GOT3 (cell line): ENCODE results near the gene PODN.

Experiments used
- DNase-seq: peaks from one replicate; lab custom pipeline; 2025; ENCODE audit warnings: mixed read lengths; lab: John Stamatoyannopoulos, UW

PODN gene, protein sequence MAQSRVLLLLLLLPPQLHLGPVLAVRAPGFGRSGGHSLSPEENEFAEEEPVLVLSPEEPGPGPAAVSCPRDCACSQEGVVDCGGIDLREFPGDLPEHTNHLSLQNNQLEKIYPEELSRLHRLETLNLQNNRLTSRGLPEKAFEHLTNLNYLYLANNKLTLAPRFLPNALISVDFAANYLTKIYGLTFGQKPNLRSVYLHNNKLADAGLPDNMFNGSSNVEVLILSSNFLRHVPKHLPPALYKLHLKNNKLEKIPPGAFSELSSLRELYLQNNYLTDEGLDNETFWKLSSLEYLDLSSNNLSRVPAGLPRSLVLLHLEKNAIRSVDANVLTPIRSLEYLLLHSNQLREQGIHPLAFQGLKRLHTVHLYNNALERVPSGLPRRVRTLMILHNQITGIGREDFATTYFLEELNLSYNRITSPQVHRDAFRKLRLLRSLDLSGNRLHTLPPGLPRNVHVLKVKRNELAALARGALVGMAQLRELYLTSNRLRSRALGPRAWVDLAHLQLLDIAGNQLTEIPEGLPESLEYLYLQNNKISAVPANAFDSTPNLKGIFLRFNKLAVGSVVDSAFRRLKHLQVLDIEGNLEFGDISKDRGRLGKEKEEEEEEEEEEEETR

GRCh38 chr1:53061859-53062707 lies at the start of gene PODN:
Gene PODN, plus strand, starts transcription at chr1:53062213. Its CDS starts 7,643 bp downstream, at chr1:53069856.
- no peak for DNase-seq

DNA sequence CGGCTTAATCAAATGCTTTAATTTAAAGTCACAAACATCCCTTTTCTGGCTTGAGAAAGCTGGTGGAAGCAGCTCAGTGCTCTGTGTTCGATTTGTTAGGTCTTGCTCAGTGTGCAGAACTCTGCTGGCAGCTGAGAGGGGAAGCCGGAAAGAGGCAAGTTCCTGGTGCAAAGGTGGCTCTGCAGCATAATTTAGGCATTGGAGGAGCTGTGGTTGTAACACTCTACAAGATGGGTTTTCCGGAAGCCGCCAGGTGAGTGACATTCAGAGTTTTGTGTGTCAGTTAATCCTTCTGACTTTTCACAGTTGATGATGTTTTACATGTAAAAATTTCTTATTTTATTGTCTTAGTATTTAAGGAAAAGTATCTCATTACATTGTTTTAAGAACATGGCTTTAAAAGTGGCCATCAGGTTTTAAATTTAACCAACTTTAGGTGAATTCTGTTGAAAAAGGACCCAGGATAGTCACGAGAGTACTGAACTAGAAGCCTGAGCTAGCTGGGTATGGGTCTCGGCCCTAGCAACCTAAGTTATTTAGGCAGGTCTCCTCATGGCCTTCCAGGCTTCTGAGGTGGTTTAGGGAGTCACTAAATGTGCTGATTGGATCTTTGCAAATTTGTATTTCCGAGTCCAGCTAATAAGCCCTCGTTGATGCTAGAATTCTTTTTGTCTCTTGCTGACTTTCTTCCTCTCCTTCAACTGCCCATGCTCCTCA lies 47.1 kb upstream of the PODN start:
- peak; percentile 22 for DNase-seq

DNA sequence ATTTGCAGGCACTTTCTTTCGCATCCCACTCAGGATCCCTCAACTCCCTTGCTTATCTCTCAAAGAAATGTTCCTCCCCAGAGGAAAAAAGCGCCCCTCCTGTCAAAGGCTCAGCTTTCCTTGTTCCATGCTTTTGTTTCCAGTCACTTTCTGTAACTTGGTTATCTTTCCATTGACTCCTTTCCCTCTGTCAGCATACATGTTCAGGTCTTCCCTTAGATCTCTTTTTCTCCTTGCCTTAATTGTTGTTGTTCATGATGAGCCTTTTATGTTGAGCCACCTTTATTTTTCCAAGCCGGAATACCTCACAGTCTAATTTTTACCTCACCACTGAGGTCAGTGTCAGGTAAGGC lies 46.5 kb upstream of the PODN start:
- no peak for DNase-seq

DNA sequence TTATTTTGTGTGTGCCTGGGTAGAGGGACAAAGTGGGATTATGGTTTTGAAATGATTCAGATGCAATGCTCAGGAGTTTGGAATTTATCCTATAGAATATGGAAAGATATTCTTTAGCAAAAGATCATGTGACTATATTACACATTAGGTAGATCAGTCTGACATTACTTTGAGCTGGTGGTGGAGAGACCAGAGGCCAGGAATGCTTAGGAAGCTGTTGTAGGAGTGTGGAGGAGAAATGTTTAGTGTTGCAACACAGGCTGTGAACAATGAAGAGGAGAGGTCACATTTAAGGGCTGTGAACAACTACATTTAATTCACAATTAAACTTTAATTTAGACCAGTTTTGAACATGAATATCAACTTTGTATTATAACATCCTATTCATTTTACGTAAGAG lies 45.3 kb upstream of the PODN start:
- no peak for DNase-seq

GRCh38 chr1:53020588-53020987 lies 41.4 kb upstream of the PODN start:
- DNase-seq = no peak

DNA sequence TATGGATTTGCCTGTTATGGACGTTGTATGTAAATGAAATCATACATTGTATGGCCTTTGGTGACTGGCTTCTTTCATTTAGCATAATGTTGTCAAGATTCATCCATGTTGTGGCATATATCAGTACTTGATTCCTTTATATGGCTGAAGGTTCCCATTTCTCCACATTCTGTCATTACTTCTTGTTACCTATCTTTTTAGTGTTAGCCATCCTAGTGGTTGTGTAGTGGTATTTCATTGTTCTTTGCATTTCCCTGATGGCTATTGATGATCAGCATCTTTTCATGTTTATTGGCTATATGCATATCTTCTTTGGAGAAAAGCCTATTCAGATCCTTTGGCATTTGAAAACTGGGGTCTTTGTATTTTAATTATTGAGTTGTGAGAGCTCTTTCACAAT lies 39.8 kb upstream of the PODN start:
- no peak for DNase-seq

GRCh38 chr1:53023546-53023945 lies 38.5 kb upstream of the PODN start:
- no peak for DNase-seq

DNA sequence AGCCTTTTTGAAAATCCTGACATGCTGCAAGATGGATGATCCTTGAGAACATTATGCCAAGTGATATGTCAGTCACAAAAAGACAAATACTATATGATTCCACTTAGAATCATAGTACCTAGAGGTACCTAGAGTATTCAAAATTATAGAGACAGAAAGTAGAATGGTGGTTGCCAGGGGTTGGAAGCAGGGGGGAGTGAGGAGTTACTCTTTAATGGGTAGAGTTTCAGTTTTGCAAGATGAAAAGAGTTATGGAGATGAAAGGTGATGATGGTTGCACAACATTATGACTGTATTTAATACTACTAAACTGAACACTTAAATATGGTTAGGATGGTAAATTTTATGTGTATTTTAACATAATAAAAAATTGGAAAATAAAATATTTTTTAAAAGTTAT lies 37.9 kb upstream of the PODN start:
- no peak for DNase-seq

DNA sequence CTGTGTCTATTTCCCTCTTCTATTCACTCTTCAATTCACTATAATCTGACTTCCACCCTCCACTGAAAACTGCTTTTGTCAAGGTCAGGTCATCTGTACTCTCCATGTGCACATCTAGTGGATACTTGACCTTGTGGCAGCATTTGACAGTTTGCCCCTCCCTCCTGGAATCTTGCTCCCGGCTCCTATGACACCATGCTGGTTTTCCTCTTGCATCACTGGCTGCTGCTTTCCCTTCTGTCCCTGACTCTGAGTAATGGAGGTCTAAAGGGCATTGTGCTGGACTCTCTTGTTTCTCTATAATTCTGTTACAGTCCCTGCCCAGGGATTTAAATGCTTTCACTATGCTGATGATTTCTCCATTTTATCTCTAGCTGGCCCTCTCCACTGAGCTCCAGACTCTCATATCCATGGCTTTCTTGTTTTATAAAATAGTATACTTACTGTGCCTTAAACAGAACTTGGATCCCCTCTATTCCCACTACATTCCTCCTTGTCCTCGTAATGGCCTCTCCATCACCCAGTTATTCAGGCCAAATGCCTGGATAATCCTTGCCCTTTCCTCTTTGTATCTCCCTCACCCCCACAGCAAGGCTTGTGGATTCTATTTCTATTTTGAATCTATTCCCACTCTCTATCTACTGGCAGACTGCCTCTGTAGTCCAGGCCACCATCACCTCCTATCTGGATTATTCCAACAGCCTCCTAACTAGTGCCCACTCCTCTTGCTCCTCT lies 36.8 kb upstream of the PODN start:
- no peak for DNase-seq

- no peak for DNase-seq
These were observed 36.3 kb upstream of the PODN start for GRCh38 chr1:53025769-53026112.

- no peak for DNase-seq
These were observed 35.8 kb upstream of the PODN start for GRCh38 chr1:53026254-53026653.

DNA sequence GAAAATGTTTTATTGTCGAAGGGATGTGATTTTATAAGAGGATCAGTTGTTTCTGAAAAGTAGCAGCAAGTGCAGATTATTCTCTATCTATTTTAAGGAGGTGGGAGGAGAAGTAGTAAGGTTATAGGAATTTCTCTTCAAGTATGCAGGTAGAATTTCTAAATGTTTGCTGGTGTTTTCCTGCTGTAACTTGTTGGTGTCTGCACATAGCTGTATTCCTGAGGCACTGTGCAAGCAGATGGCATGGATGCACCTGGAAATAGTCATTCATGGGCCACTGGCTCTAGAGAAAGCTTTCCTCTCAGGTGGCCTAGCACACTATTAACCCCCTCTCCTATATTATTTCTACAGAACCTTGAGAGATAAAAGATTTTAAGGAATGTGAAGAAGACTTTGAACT lies 30.3 kb upstream of the PODN start:
- no peak for DNase-seq

DNA sequence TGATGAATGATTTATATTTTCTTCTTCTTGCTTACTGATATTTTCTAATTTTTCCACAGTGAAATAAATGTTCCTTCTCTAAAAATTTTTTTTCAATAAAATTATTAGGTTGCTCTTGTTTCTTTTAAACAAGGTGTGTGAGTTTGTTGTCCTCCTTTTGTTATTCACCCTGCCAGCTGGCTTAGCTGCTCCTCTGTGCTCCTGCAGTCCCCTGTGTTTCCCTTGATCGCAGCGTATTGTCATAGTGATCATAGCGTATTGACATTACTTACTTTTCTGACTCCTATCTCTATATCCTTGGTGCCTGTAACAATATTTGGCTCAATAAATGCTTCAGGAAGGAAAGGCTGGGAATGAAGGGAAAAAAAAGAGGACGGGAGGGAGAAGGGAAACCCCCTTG lies 24.9 kb upstream of the PODN start:
- no peak for DNase-seq

GRCh38 chr1:53038566-53038965 lies 23.4 kb upstream of the PODN start:
- no peak for DNase-seq

DNA sequence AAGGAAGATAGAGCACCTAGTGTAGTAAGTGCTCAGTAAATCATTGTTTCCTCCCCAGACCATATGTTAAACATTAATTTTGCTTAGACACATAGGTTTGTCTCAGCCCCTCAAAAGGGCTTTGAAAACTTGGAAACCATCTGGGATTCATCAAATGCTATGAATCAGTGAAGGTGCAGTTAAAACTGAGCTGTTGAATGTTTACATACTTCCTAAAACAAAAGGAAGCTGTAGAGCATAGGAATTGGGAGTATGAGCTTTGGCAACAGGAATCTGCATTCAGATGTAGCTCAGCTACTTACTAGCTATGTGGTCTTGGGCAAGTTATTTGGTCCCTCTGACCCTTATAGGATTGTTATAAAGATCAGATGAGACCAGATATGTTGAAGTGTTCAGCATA lies 18.7 kb upstream of the PODN start:
- no peak for DNase-seq

GRCh38 chr1:53044926-53045325 lies 17.1 kb upstream of the PODN start:
- DNase-seq = no peak

- DNase-seq = no peak
These were observed 15.1 kb upstream of the PODN start for GRCh38 chr1:53046930-53047329.

- DNase-seq = no peak
These were observed 14.0 kb upstream of the PODN start for GRCh38 chr1:53047737-53048736.

- DNase-seq = no peak
These were observed 12.9 kb upstream of the PODN start for GRCh38 chr1:53048960-53049573.

- DNase-seq = no peak
These were observed 12.4 kb upstream of the PODN start for GRCh38 chr1:53049574-53049967.
